ENCODE measurements around the gene MYH15.

DNA sequence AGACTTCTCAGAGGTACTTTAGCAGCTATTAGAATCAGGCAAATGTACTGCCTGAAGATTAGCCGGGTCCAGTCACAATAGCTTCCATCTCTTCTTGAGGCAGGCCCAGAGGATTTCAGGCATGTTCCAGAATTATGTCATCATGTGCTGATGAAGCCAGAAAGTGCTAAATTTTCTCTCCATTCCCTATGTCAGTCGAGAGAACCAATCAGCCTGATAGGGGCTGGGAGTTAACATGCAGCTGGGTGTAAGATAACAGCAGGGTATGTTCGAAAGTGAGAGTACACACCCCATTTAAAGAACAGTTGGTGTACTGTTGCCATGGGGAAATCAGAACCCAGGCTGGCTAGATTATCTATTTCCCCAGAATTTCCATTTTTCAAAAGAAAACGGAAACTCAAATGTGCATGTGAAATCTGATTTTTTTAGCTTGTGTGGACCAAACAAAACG lies 48.7 kb downstream of the MYH15 start:
- TF ChIP-seq, protein P1, sequence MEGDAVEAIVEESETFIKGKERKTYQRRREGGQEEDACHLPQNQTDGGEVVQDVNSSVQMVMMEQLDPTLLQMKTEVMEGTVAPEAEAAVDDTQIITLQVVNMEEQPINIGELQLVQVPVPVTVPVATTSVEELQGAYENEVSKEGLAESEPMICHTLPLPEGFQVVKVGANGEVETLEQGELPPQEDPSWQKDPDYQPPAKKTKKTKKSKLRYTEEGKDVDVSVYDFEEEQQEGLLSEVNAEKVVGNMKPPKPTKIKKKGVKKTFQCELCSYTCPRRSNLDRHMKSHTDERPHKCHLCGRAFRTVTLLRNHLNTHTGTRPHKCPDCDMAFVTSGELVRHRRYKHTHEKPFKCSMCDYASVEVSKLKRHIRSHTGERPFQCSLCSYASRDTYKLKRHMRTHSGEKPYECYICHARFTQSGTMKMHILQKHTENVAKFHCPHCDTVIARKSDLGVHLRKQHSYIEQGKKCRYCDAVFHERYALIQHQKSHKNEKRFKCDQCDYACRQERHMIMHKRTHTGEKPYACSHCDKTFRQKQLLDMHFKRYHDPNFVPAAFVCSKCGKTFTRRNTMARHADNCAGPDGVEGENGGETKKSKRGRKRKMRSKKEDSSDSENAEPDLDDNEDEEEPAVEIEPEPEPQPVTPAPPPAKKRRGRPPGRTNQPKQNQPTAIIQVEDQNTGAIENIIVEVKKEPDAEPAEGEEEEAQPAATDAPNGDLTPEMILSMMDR (IDR thresholded peaks at IDR 0.05 in 4 of 5, conservative IDR thresholded peaks at IDR 0.05 in 1 of 5): no peak
- TF ChIP-seq POLR2A (IDR thresholded peaks at IDR 0.05): no peak

All from gastrocnemius medialis (tissue), 4 donors.